Measurements from ENCODE around the gene DPYSL4.

DNA sequence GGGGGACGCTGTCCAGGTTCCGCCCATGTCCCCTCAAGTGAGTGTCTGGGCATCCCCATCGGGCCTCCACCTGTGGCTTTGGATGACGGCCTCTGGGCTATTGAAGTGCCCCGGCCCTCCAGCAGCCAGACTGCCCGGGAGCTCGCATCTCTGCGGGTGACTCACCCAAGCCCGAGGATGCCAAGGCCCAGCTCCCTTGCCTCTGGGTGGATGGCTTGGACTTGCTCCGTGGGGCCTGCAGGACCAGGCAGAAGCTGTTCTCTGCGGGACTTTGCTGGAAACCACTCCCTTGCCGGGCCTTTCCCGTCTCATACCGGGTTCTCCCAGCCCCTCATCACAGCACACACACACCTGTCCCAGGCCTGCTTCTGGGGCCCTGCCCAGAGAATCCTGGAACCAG is 22.4 kb downstream of the DPYSL4 start:
- no peak for TF ChIP-seq POLR2A (IDR thresholded peaks at IDR 0.05; ENCODE audit: low read depth, low read length)
- no peak for TF ChIP-seq TAF1 (IDR thresholded peaks at IDR 0.05; ENCODE audit: low read depth, low read length)
- no peak for TF ChIP-seq SPI1 (IDR thresholded peaks at IDR 0.05; ENCODE audit: low read depth, low read length)
- TF ChIP-seq POLR2AphosphoS5 (IDR thresholded peaks at IDR 0.05; ENCODE audit: low read depth, low read length), result no peak
- no peak for TF ChIP-seq PAX5 (IDR thresholded peaks at IDR 0.05; ENCODE audit: insufficient read depth, low read length, severe bottlenecking)

Data from GM12891 (cell line).